GM18909 (cell line): Measurements from ENCODE around the gene RFX1.

Experiments used
- ATAC-seq: cut with Tn5 transposase; IDR thresholded peaks from one replicate; pipeline ENCODE4 v1.9.1; 2021; ENCODE audit warnings: mild to moderate bottlenecking; ENCODE audit not compliant: unreplicated experiment, poor library complexity

Gene RFX1

GRCh38 chr19:13998426-13998825, 7.7 kb downstream of the RFX1 start:
- no peak for ATAC-seq

GRCh38 chr19:13997631-13997962, 8.5 kb downstream of the RFX1 start:
- ATAC-seq = no peak

- ATAC-seq = no peak
Measured at GRCh38 chr19:13996928-13997630, 9.0 kb downstream of the RFX1 start.

GRCh38 chr19:13995878-13996765, 10.0 kb downstream of the RFX1 start:
- ATAC-seq = no peak

GRCh38 chr19:13995017-13995728, 10.9 kb downstream of the RFX1 start:
- no peak for ATAC-seq

GRCh38 chr19:13993590-13994300, 12.4 kb downstream of the RFX1 start:
- ATAC-seq = no peak

GRCh38 chr19:13992025-13992424, 14.1 kb downstream of the RFX1 start:
- no peak for ATAC-seq

GRCh38 chr19:13990085-13990484, 16.0 kb downstream of the RFX1 start:
- no peak for ATAC-seq

- no peak for ATAC-seq
Measured at GRCh38 chr19:13989487-13989886, 16.6 kb downstream of the RFX1 start.

GRCh38 chr19:13987101-13987890, 18.8 kb downstream of the RFX1 start:
- ATAC-seq = no peak

GRCh38 chr19:13986348-13986904, 19.7 kb downstream of the RFX1 start:
- ATAC-seq = peak; percentile 82

- peak; percentile 17 for ATAC-seq
Measured at GRCh38 chr19:13985771-13986347, 20.3 kb downstream of the RFX1 start.

GRCh38 chr19:13984875-13985741, 21.0 kb downstream of the RFX1 start:
- no peak for ATAC-seq

GRCh38 chr19:13984186-13984585, 21.9 kb downstream of the RFX1 start:
- no peak for ATAC-seq

GRCh38 chr19:13983213-13983889, 22.8 kb downstream of the RFX1 start:
- no peak for ATAC-seq

GRCh38 chr19:13982773-13983172, 23.3 kb downstream of the RFX1 start:
- ATAC-seq = no peak

GRCh38 chr19:13981988-13982501, 24.1 kb downstream of the RFX1 start:
- no peak for ATAC-seq
